ENCODE results near the gene PLEKHG1. TPM values are rescaled to one million over a fixed set of nuclear protein-coding genes. Genes with fewer than 3 reads are reported as not detected.

The PLEKHG1 gene
- total and polyA plus RNA-seq, 2 of the 13 experiments (the other 11 are each of a cell fraction or from before 2014, with no cell fraction given), result 0.03 to 0.04 TPM

GRCh38 chr6:150573041-150573681, 26.5 kb upstream of the PLEKHG1 start (continued):
- TF ChIP-seq AHDC1 (CRISPR knock-in tag; IDR thresholded peaks at IDR 0.05; ENCODE audit: borderline replicate concordance) (peak; percentile 64; the same call in 1 of the 2 replicates), MED8 (CRISPR knock-in tag; IDR thresholded peaks at IDR 0.05; ENCODE audit: insufficient replicate concordance) (no peak), ZNF644 (CRISPR knock-in tag; IDR thresholded peaks at IDR 0.05; ENCODE audit: low read depth) (no peak), ZNF318 (CRISPR knock-in tag; IDR thresholded peaks at IDR 0.05) (no peak), ZMYM2 (CRISPR knock-in tag; IDR thresholded peaks at IDR 0.05) (0 out of 2 replicates have a peak, but pooled peaks have one; percentile 12), DMAP1 (CRISPR knock-in tag; IDR thresholded peaks at IDR 0.05) (no peak), NFKBIZ (CRISPR knock-in tag; IDR thresholded peaks at IDR 0.05) (no peak), SCMH1 (CRISPR knock-in tag; IDR thresholded peaks at IDR 0.05; ENCODE audit: borderline replicate concordance) (no peak), ZNF12 (CRISPR knock-in tag; IDR thresholded peaks at IDR 0.05) (no peak), ZNF788 (CRISPR knock-in tag; IDR thresholded peaks at IDR 0.05; ENCODE audit: borderline replicate concordance) (peak; percentile 32; the same call in 1 of the 2 replicates), ZNF329 (CRISPR knock-in tag; IDR thresholded peaks at IDR 0.05; ENCODE audit: low read depth) (no peak), PAF1 (CRISPR knock-in tag; IDR thresholded peaks at IDR 0.05) (no peak)

Measured in HepG2 (cell line).